GM12878 (cell line): ENCODE measurements around the gene DTD2. TPM values are rescaled to one million over a fixed set of nuclear protein-coding genes. Genes with fewer than 3 reads are reported as not detected.

Experiments
- ATAC-seq: fragments of 200-7000 bp; cut with Tn5 transposase; 3 replicates; pipeline ENCODE4 v1.9.1; 2020; ENCODE audit warnings: mild to moderate bottlenecking, moderate library complexity
- BruUV-seq: library from RNA; stranded (reverse); fragments of 400-500 nt; replicated peaks from 2 replicates; lab custom pipeline; 2021; lab: Mats Ljungman, UMichigan
- CTCF ChIA-PET: fragments of 300-600 bp; sonication (Branson Sonifier 250); formaldehyde crosslinking; extraction: SDS; loops from one replicate; lab custom pipeline; 2021; ENCODE audit warnings: inconsistent platforms; lab: Yijun Ruan, JAX
- POLR2A ChIA-PET: fragments of 350-600 bp; formaldehyde crosslinking; extraction: SDS; loops from one replicate; lab custom pipeline; 2021; ENCODE audit warnings: inconsistent platforms; lab: Charles Lee
- RAD21 ChIA-PET: fragments of 300-600 bp; sonication (Branson Sonifier 250); formaldehyde crosslinking; loops from one replicate; lab custom pipeline; 2023; ENCODE audit warnings: antibody characterized with exemption; ENCODE audit not compliant: unreplicated experiment; lab: Charles Lee
- SMC1A ChIA-PET: fragments of 300-600 bp; sonication (Branson Sonifier 250); formaldehyde crosslinking; loops from one replicate; lab custom pipeline; 2023; ENCODE audit not compliant: unreplicated experiment, uncharacterized antibody; lab: Charles Lee
- DNase-seq: peaks from one replicate; pipeline ENCODE4 v3.0.0-alpha.2; 2011; ENCODE audit warnings: low read depth, low spot score
- FAIRE-seq: peaks from 3 replicates; lab custom pipeline; 2011; peaks lifted over from hg19 to GRCh38; lab: Jason Lieb, UNC
- H2AFZ ChIP-seq: 2 replicates; pipeline ENCODE4 v1.6.0; 2011; ENCODE audit warnings: low read depth, low read length, control low read depth; ENCODE audit not compliant: control insufficient read depth
- H3K27ac ChIP-seq: 2 replicates; pipeline ENCODE4 v1.5.1; 2011; ENCODE audit warnings: control low read depth; ENCODE audit not compliant: control insufficient read depth, insufficient read depth
- H3K27me3 ChIP-seq, 2 experiments: replicated peaks in 1 of 2; 2 replicates each; pipeline versions ENCODE4 v1.6.0 to v1.6.1; 2011; ENCODE audit warnings: low read length in 1 of 2; ENCODE audit not compliant: control insufficient read depth in 2 of 2, insufficient read depth in 2 of 2
- H3K36me3 ChIP-seq, 2 experiments: 2 replicates each; pipeline ENCODE4 v1.5.1; 2011; ENCODE audit warnings: low read length in 1 of 2; ENCODE audit not compliant: control insufficient read depth in 2 of 2, insufficient read depth in 2 of 2
- H3K4me1 ChIP-seq: 2 replicates; pipeline ENCODE4 v1.6.1; 2011; ENCODE audit warnings: mild to moderate bottlenecking, low read length, moderate library complexity, mixed read lengths; ENCODE audit not compliant: control insufficient read depth, insufficient read depth
- H3K4me2 ChIP-seq: 2 replicates; pipeline ENCODE4 v1.6.0; 2011; ENCODE audit warnings: control low read depth; ENCODE audit not compliant: control insufficient read depth, insufficient read depth
- H3K4me3 ChIP-seq: fragments of 200-600 bp; sonication (generic); 2 replicates; pipeline ENCODE4 v1.5.1; 2016
- H3K79me2 ChIP-seq: 2 replicates; pipeline ENCODE4 v1.6.0; 2011; ENCODE audit warnings: low read length; ENCODE audit not compliant: control insufficient read depth, insufficient read depth
- H3K9ac ChIP-seq: 2 replicates; pipeline ENCODE4 v1.8.0; 2011; ENCODE audit warnings: low read length, control low read depth, mixed read lengths; ENCODE audit not compliant: control insufficient read depth, insufficient read depth
- H3K9me3 ChIP-seq: replicated peaks from 3 replicates; pipeline ENCODE4 v1.5.1; 2011; ENCODE audit warnings: mild to moderate bottlenecking, low read length; ENCODE audit not compliant: control insufficient read depth, insufficient read depth
- H4K20me1 ChIP-seq: 2 replicates; pipeline ENCODE4 v1.6.0; 2011; ENCODE audit not compliant: control insufficient read depth, insufficient read depth
- ASH2L ChIP-seq: fragments of 300-600, 200-600 bp; sonication (generic); IDR thresholded peaks from 2 replicates; pipeline ENCODE4 v1.6.1; 2017; ENCODE audit warnings: low read depth, mild to moderate bottlenecking, borderline replicate concordance
- HDAC2 ChIP-seq: fragments of 200-600 bp; sonication (generic); IDR thresholded peaks from 2 replicates; pipeline ENCODE4 v1.6.1; 2017
- RELA ChIP-seq: fragments of 450-650 bp; IDR thresholded peaks from 2 replicates; pipeline ENCODE4 v1.8.0; 2014; ENCODE audit warnings: borderline replicate concordance; ENCODE audit not compliant: partially characterized antibody
- WGBS: methylation state at CpG from one replicate; pipeline ENCODE4 v1.1.6; 2016; ENCODE audit warnings: low lambda C conversion rate; ENCODE audit not compliant: insufficient replicate concordance, insufficient coverage; ENCODE audit errors: missing lambda C conversion rate; 5-methylcytosine and 5-hydroxymethylcytosine counted together
- in situ Hi-C: fragments of 300-500 bp; cut with MboI; formaldehyde crosslinking; loops from 9 replicates; pipeline ENCODE4 v1.14.3; 2018; ENCODE audit warnings: mixed read lengths
- intact Hi-C: fragments of 100-400 bp; cut with micrococcal nuclease; formaldehyde crosslinking; loops from one replicate; pipeline ENCODE4 v1.14.2; 2022; ENCODE audit not compliant: unreplicated experiment
- polyA plus RNA-seq, 11 experiments: library from polyadenylated mRNA; depleted of rRNA in 4 of 11; unstranded in 6 of 11; stranded (reverse) in 5 of 11; fragments of >200 nt; fragmentation: Nextera tagmentation in 4 of 11; fragmentation: Illumina TruSeq in 1 of 11; extraction: Ambion mirVana in 4 of 11; extraction: Trizol in 1 of 11; gene quantifications; 1 replicate in 1 of 11; 2 replicates in 10 of 11; pipeline versions ENCODE4 v1.2.1 to v1.2.3, GENCODE V29; 2011 to 2016; ENCODE audit warnings: inconsistent platforms in 2 of 11, missing spikeins in 2 of 11, low read depth in 1 of 11
- total RNA-seq, 4 experiments: library from RNA; depleted of rRNA in 3 of 4; stranded (reverse); fragments of >200 nt in 3 of 4; fragmentation: Illumina TruSeq in 1 of 4; extraction: Trizol in 1 of 4; gene quantifications; 2 replicates each; pipeline versions ENCODE4 v1.2.1 to v1.2.3, GENCODE V29; 2013 to 2021
- TF ChIP-seq, protein P1 (sequence below): fragments of 450-650 bp; IDR thresholded peaks from 2 replicates; pipeline ENCODE4 v1.6.1; 2017; ENCODE audit warnings: mild to moderate bottlenecking, moderate library complexity
- TF ChIP-seq, protein P2 (sequence below): IDR thresholded peaks from 2 replicates; pipeline ENCODE4 v1.6.1; 2012; ENCODE audit warnings: mild to moderate bottlenecking, low read depth, low read length

Gene DTD2
- total and polyA plus RNA-seq, 10 of the 15 experiments (the other 5 are each of a cell fraction or from before 2014, with no cell fraction given) = 4.5 to 32.8 (median 15.9) TPM

DNA sequence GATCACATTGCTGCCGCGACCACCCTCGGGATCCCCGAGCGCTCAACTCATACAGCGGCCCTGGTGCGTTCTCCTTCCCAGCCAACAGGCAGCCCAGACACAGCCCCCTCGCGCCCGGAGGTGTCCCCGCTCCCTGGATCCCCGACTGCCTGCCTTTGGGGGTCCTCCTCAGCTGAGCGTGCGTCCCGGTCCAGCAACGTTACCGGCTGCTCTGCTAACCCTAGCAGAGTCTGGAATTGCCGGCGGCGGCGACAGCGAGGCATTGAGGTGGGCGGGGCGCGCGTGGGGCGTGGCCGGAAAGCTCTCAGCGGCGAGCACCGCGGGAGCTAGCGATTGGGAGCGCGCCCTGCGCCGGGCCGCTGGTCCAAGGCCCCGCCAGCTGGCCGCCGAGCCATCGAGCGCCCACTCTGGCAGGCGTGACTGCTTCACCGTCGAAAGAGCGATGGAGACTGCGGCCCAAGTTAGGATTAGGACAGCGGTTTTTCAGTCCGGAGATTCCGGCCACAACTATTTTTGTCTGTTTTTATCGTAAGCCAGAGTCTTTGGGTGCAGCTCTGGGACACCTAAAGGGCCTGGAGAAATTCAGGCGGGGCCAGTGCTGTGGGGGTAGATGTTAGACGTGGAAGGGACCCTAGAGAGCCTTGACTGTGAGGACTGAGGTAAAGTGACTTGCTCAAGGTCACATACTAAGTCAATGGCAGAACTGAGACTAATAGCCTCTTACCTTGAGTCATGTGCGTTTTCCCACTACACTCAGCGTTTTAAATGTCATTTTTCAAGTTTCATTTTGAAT is 36.8 kb downstream of the DTD2 start, which contains the start of gene HEATR5A (continued):
- TF ChIP-seq ASH2L (no peak), HDAC2 (no peak)
- TF ChIP-seq, protein P1, sequence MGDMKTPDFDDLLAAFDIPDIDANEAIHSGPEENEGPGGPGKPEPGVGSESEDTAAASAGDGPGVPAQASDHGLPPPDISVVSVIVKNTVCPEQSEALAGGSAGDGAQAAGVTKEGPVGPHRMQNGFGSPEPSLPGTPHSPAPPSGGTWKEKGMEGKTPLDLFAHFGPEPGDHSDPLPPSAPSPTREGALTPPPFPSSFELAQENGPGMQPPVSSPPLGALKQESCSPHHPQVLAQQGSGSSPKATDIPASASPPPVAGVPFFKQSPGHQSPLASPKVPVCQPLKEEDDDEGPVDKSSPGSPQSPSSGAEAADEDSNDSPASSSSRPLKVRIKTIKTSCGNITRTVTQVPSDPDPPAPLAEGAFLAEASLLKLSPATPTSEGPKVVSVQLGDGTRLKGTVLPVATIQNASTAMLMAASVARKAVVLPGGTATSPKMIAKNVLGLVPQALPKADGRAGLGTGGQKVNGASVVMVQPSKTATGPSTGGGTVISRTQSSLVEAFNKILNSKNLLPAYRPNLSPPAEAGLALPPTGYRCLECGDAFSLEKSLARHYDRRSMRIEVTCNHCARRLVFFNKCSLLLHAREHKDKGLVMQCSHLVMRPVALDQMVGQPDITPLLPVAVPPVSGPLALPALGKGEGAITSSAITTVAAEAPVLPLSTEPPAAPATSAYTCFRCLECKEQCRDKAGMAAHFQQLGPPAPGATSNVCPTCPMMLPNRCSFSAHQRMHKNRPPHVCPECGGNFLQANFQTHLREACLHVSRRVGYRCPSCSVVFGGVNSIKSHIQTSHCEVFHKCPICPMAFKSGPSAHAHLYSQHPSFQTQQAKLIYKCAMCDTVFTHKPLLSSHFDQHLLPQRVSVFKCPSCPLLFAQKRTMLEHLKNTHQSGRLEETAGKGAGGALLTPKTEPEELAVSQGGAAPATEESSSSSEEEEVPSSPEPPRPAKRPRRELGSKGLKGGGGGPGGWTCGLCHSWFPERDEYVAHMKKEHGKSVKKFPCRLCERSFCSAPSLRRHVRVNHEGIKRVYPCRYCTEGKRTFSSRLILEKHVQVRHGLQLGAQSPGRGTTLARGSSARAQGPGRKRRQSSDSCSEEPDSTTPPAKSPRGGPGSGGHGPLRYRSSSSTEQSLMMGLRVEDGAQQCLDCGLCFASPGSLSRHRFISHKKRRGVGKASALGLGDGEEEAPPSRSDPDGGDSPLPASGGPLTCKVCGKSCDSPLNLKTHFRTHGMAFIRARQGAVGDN = peak; percentile 63; the same call in 1 of the 2 replicates

DNA sequence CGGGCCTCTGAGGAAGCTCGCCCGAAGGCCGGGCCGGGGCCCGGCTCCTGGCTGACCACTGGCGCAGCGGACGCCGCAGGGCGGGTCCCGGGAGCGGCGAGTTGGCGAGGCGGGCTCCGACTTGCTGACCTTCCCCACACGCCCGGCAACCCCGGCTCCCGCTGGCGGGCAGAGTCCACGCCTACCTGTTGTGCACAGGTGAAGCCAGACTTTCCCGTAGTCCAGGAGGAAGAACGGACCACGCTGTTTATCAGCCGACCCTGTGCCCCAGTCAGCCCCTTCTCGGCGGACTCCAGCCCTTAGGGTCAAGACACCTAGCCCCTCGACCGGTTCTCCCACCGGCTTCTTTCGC is 37.4 kb downstream of the DTD2 start:
- H4K20me1 ChIP-seq = no peaks in the 10 kb centered on the region
- POLR2A ChIA-PET = interaction anchor here (0.5 to 1.8 kb wide), 12 partner anchors 9 to 276 kb away, joined by 3 to 12 read pairs (median 4); partner anchors contain the start of genes DTD2 and HECTD1
- no peaks in the 10 kb centered on the region for H3K9me3 ChIP-seq
- TF ChIP-seq RELA = no peak
- TF ChIP-seq, protein P2, sequence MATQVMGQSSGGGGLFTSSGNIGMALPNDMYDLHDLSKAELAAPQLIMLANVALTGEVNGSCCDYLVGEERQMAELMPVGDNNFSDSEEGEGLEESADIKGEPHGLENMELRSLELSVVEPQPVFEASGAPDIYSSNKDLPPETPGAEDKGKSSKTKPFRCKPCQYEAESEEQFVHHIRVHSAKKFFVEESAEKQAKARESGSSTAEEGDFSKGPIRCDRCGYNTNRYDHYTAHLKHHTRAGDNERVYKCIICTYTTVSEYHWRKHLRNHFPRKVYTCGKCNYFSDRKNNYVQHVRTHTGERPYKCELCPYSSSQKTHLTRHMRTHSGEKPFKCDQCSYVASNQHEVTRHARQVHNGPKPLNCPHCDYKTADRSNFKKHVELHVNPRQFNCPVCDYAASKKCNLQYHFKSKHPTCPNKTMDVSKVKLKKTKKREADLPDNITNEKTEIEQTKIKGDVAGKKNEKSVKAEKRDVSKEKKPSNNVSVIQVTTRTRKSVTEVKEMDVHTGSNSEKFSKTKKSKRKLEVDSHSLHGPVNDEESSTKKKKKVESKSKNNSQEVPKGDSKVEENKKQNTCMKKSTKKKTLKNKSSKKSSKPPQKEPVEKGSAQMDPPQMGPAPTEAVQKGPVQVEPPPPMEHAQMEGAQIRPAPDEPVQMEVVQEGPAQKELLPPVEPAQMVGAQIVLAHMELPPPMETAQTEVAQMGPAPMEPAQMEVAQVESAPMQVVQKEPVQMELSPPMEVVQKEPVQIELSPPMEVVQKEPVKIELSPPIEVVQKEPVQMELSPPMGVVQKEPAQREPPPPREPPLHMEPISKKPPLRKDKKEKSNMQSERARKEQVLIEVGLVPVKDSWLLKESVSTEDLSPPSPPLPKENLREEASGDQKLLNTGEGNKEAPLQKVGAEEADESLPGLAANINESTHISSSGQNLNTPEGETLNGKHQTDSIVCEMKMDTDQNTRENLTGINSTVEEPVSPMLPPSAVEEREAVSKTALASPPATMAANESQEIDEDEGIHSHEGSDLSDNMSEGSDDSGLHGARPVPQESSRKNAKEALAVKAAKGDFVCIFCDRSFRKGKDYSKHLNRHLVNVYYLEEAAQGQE = 0 out of 2 replicates have a peak, but pooled peaks have one; percentile 3
- FAIRE-seq (no peak), ATAC-seq (peak; percentile 61), DNase-seq (no peak)
- RAD21 ChIA-PET = interaction anchor here (0.6 to 2.5 kb wide), 11 partner anchors 10 to 835 kb away, joined by 3 to 11 read pairs (median 4); partner anchors contain the start of genes DTD2 and HECTD1
- H3K9ac ChIP-seq = peak overlapping the region; percentile 88
- H3K36me3 ChIP-seq = no peaks in the 10 kb centered on the region
- CTCF ChIA-PET = interaction anchor here (0.9 to 1.9 kb wide), 6 partner anchors 8 to 44 kb away, joined by 3 to 15 read pairs (median 3); partner anchors contain the start of gene DTD2
- intact Hi-C loops (loop anchor here (5.0 kb wide), 2 partner anchors 37 to 213 kb away; partner anchors contain the start of genes DTD2 and HECTD1), in situ Hi-C loops (no loop called here)
- no peaks in the 10 kb centered on the region for H3K27me3 ChIP-seq
- peak overlapping the region; percentile 50 for H3K27ac ChIP-seq
- WGBS = 1% methylated on average over 33 of the region's 33 CpGs
- H3K4me2 ChIP-seq = peak overlapping the region; percentile 72; the same call in 1 of the 2 replicates
- H3K79me2 ChIP-seq = no peaks in the 10 kb centered on the region; the same call in none of the 2 replicates
- peak overlapping the region; percentile 70 for H2AFZ ChIP-seq
- H3K4me1 ChIP-seq = no peaks in the 10 kb centered on the region
- peak overlapping the region; percentile 91 for H3K4me3 ChIP-seq
- BruUV-seq = no TSS peak
- SMC1A ChIA-PET = interaction anchor here (0.6 to 2.7 kb wide), 6 partner anchors 9 to 214 kb away, joined by 3 to 11 read pairs (median 4); partner anchors contain the start of gene DTD2
